LNCaP clone FGC (cell line): ENCODE results near the gene TMEM62.
A peak's percentile ranks its signal among the peaks of the same experiment; 100 is the strongest.

ENCODE experiments used
- DNase-seq: peaks from one replicate; pipeline ENCODE4 v3.0.0-alpha.2; 2011; ENCODE audit warnings: low read depth
- H3K4me3 ChIP-seq: 2 replicates; pipeline ENCODE4 v1.5.1; 2011; ENCODE audit warnings: mild to moderate bottlenecking, low read depth, low read length, control low read depth
- TF ChIP-seq, protein P1 (sequence below): IDR thresholded peaks from 2 replicates; pipeline ENCODE4 v1.5.1; 2012; ENCODE audit warnings: mild to moderate bottlenecking; ENCODE audit not compliant: control insufficient read depth, insufficient read depth; ENCODE audit errors: extremely low read depth

The TMEM62 gene

DNA sequence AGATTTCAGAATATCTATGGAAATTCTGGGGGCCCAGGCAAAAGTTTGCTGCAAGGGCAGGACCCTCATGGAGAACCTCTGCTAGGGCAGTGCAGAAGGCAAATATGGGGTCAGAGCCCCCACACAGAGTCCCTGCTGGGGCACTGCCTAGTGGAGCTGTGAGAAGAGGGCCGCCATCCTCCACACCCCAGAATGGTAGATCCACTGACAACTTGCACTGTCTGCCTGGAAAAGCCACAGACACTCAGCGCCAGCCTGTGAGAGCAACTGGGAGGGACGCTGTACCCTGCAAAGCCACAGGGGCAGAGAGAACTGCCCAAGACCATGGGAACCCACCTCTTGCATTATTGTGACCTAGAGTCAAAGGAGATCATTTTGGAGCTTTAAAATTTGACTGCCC is 65.6 kb downstream of the TMEM62 start:
- no peak overlapping the region for H3K4me3 ChIP-seq
- TF ChIP-seq, protein P1, sequence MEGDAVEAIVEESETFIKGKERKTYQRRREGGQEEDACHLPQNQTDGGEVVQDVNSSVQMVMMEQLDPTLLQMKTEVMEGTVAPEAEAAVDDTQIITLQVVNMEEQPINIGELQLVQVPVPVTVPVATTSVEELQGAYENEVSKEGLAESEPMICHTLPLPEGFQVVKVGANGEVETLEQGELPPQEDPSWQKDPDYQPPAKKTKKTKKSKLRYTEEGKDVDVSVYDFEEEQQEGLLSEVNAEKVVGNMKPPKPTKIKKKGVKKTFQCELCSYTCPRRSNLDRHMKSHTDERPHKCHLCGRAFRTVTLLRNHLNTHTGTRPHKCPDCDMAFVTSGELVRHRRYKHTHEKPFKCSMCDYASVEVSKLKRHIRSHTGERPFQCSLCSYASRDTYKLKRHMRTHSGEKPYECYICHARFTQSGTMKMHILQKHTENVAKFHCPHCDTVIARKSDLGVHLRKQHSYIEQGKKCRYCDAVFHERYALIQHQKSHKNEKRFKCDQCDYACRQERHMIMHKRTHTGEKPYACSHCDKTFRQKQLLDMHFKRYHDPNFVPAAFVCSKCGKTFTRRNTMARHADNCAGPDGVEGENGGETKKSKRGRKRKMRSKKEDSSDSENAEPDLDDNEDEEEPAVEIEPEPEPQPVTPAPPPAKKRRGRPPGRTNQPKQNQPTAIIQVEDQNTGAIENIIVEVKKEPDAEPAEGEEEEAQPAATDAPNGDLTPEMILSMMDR = no peak
- DNase-seq = no peak

DNA sequence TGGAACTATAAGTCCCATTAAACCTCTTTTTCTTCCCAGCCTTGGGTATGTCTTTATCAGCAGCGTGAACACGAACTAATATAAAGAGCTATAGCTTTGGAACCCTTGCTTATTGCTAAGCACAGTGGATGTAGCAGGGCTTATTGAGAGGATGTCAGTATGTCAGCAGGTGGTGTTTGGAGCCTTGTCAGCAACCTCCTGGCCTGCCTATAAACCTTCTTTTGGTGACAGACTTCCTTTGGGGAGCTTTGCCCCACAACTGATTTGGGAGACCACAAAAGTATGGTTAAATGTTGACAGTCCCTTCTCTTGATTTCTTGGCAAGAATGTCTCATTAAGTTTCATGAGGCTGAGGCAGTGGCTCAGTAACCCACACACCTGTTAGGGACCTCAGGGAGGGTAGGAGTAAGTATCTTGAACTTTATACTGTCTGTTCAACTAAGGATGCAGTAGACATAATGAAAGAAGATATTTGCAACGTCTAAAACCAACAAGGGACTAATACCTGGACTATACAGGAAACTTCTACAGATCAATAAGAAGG is 66.6 kb downstream of the TMEM62 start:
- TF ChIP-seq, protein P1 = no peak

GRCh38 chr15:43204016-43204901 is 70.9 kb downstream of the TMEM62 start:
- DNase-seq = no peak
- TF ChIP-seq, protein P1 = peak; percentile 74
- H3K4me3 ChIP-seq = no peak overlapping the region

More for the DNA sequence above, 66.6 kb downstream of the TMEM62 start:
- H3K4me3 ChIP-seq = no peak overlapping the region
- no peak for DNase-seq

DNA sequence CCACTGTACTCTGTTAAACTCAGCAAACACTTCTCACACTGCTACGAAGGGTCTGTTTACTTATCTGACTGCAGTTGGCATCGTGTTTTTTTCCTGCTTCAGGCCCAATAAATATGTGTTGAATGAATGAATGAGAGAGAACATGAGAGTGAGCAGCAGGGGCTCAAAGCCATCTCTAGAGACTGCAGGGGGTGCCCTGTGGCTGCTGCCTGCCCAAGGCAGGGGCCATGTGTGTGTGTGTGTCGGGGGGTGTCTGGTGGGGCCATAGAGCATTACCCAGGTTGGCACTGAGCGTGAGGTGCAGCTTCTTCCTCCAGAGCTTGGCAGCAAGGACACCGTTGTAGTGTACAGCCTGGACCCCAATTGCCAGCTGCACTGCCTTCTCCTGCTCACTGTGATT is 72.7 kb downstream of the TMEM62 start:
- TF ChIP-seq, protein P1 = no peak
- DNase-seq = no peak
- H3K4me3 ChIP-seq = no peak overlapping the region

- no peak for DNase-seq
- TF ChIP-seq, protein P1 = no peak
- no peak overlapping the region for H3K4me3 ChIP-seq
These were observed 73.6 kb downstream of the TMEM62 start for GRCh38 chr15:43207024-43207423.

- TF ChIP-seq, protein P1 = no peak
- no peak overlapping the region for H3K4me3 ChIP-seq
- no peak for DNase-seq
These were observed 74.9 kb downstream of the TMEM62 start for GRCh38 chr15:43208052-43209002.
